Mammary epithelial cell (primary cell): Measurements from ENCODE around the gene CSH1.
"Not testable (repeated sequence)": the region's sequence is repeated elsewhere in the genome, so short reads cannot be mapped to it uniquely, and the experiment has no call there.

Source experiments
- CTCF ChIP-seq, 2 donors: IDR thresholded peaks in 1 of 2; conservative IDR thresholded peaks in 1 of 2; 2 replicates each; pipeline ENCODE4 v1.5.1; 2011 to 2012; ENCODE audit warnings: inconsistent platforms in 2 of 2, low read length in 2 of 2, mild to moderate bottlenecking in 2 of 2, control low read depth in 1 of 2, low read depth in 1 of 2; ENCODE audit not compliant: insufficient read depth in 1 of 2; ENCODE audit errors: extremely low read depth in 1 of 2
- EZH2 ChIP-seq: IDR thresholded peaks from 2 replicates; pipeline ENCODE4 v1.6.1; 2012; ENCODE audit warnings: low read length, inconsistent platforms, borderline replicate concordance

- not testable (repeated sequence) for TF ChIP-seq CTCF (conservative IDR thresholded peaks at IDR 0.05 in 1 of 2, IDR thresholded peaks at IDR 0.05 in 1 of 2; ENCODE audit: extremely low read depth in 1 of 2, insufficient read depth in 1 of 2, low read depth in 1 of 2, low read length in 2 of 2); EZH2
These were observed 11.3 kb downstream of the CSH1 start for GRCh38 chr17:63885119-63885518.
